Panc1 (cell line): ENCODE results near the gene NOL4L. TPM values are rescaled to one million over a fixed set of nuclear protein-coding genes. Genes with fewer than 3 reads are reported as not detected.

Experiments
- ATAC-seq: fragments of 200-7000 bp; cut with Tn5 transposase; 2 replicates; pipeline ENCODE4 v1.9.1; 2020; ENCODE audit warnings: mild to moderate bottlenecking, moderate library complexity
- BruUV-seq: library from RNA; stranded (reverse); fragments of 400-500 nt; replicated peaks from 2 replicates; lab custom pipeline; 2021; lab: Mats Ljungman, UMichigan
- CTCF ChIA-PET: fragments of 300-600 bp; sonication (Branson Sonifier 250); formaldehyde crosslinking; loops from one replicate; lab custom pipeline; 2022; ENCODE audit warnings: antibody characterized with exemption; lab: Charles Lee
- POLR2A ChIA-PET: fragments of 300-600 bp; sonication (Branson Sonifier 250); formaldehyde crosslinking; loops from one replicate; lab custom pipeline; 2022; ENCODE audit warnings: antibody characterized with exemption; lab: Charles Lee
- DNase-seq: peaks from one replicate; pipeline ENCODE4 v3.0.0-alpha.2; 2010; ENCODE audit warnings: low read depth, low spot score
- H3K27ac ChIP-seq: 2 replicates; pipeline ENCODE4 v1.5.1; 2011; ENCODE audit warnings: mild to moderate bottlenecking, low read length, inconsistent platforms
- H3K27me3 ChIP-seq: fragments of 200-500 bp; sonication (Bioruptor generic); 2 replicates; pipeline ENCODE4 v1.6.0; 2014; ENCODE audit warnings: low read length, inconsistent platforms; ENCODE audit not compliant: control insufficient read depth, insufficient read depth
- H3K36me3 ChIP-seq: fragments of 200-500 bp; sonication (Bioruptor generic); 2 replicates; pipeline ENCODE4 v1.5.1; 2014; ENCODE audit warnings: inconsistent platforms, mild to moderate bottlenecking, low read length, moderate library complexity; ENCODE audit not compliant: control insufficient read depth, insufficient read depth
- H3K4me1 ChIP-seq: 2 replicates; pipeline ENCODE4 v1.5.1; 2011; ENCODE audit warnings: inconsistent platforms, mild to moderate bottlenecking, low read length, moderate library complexity; ENCODE audit not compliant: control insufficient read depth, insufficient read depth
- H3K4me3 ChIP-seq, 2 experiments: 2 replicates each; pipeline ENCODE4 v1.5.1; 2011 to 2012; ENCODE audit warnings: low read depth in 2 of 2, low read length in 2 of 2, mild to moderate bottlenecking in 2 of 2, inconsistent platforms in 1 of 2, moderate library complexity in 1 of 2
- H3K9me3 ChIP-seq: fragments of 200-500 bp; sonication (Bioruptor generic); 2 replicates; pipeline ENCODE4 v1.5.1; 2014; ENCODE audit warnings: low read depth, mild to moderate bottlenecking, inconsistent platforms, low read length, moderate library complexity; ENCODE audit not compliant: control insufficient read depth, insufficient read depth
- CTCF ChIP-seq: fragments of 450-650 bp; IDR thresholded peaks from 2 replicates; pipeline ENCODE4 v1.5.1; 2017; ENCODE audit warnings: mild to moderate bottlenecking
- POLR2AphosphoS5 ChIP-seq: IDR thresholded peaks from 2 replicates; pipeline ENCODE4 v1.6.1; 2012; ENCODE audit warnings: mild to moderate bottlenecking, low read depth, low read length, moderate library complexity
- REST ChIP-seq, 2 experiments: IDR thresholded peaks; 2 replicates each; pipeline ENCODE4 v1.6.1; 2011 to 2012; ENCODE audit warnings: low read depth in 2 of 2, control low read depth in 1 of 2, low read length in 1 of 2, mild to moderate bottlenecking in 1 of 2, moderate library complexity in 1 of 2; ENCODE audit not compliant: insufficient read depth in 1 of 2
- SIN3A ChIP-seq: IDR thresholded peaks from 2 replicates; pipeline ENCODE4 v1.6.1; 2012; ENCODE audit warnings: low read depth, mild to moderate bottlenecking, low read length, moderate library complexity, borderline replicate concordance; ENCODE audit not compliant: insufficient read depth
- TCF7L2 ChIP-seq: IDR thresholded peaks from 2 replicates; pipeline ENCODE4 v1.6.1; 2011; ENCODE audit warnings: mild to moderate bottlenecking, low read depth, low read length, inconsistent platforms
- in situ Hi-C: cut with HindIII; loops from 2 replicates; pipeline ENCODE4 v1.10.0; 2016; ENCODE audit warnings: low sequenced_read_pairs, low pct_unique_long_range_greater_than_20kb
- intact Hi-C: fragments of 100-400 bp; cut with micrococcal nuclease; formaldehyde crosslinking; loops from one replicate; pipeline ENCODE4 v1.10.0; 2022; ENCODE audit not compliant: unreplicated experiment
- total RNA-seq: library from RNA; stranded (reverse); gene quantifications from one replicate; pipeline ENCODE4 v1.2.1, GENCODE V29; 2021; ENCODE audit not compliant: unreplicated experiment

Gene NOL4L
- total RNA-seq, 1 experiment from 2014 or later: 21.6 TPM

- H3K4me1 ChIP-seq: peaks cover 15% of the 10 kb centered on the region
These were observed 114.9 kb downstream of the NOL4L start for GRCh38 chr20:32470025-32470861.

GRCh38 chr20:32468860-32469259 is 116.3 kb downstream of the NOL4L start:
- no peak for ATAC-seq
- ChIA-PET CTCF (no interaction called here), POLR2A (no interaction called here)
- in situ Hi-C loops (no loop called here), intact Hi-C loops (no loop called here)
- no peak overlapping the region for H3K4me3 ChIP-seq
- peaks cover 8% of the 10 kb centered on the region for H3K4me1 ChIP-seq
- H3K27ac ChIP-seq: no peak overlapping the region
- TSS peak; percentile 63 for BruUV-seq
- no peaks in the 10 kb centered on the region for H3K9me3 ChIP-seq
- H3K36me3 ChIP-seq: no peaks in the 10 kb centered on the region
- no peak for DNase-seq
- H3K27me3 ChIP-seq: no peaks in the 10 kb centered on the region
- TF ChIP-seq REST (IDR thresholded peaks at IDR 0.05; ENCODE audit: insufficient read depth in 1 of 2, low read depth in 2 of 2, low read length in 1 of 2) (no peak), TCF7L2 (no peak), SIN3A (no peak), CTCF (no peak), POLR2AphosphoS5 (no peak)

More at GRCh38 chr20:32470025-32470861, 114.9 kb downstream of the NOL4L start:
- Histone ChIP-seq H3K9me3 (no peaks in the 10 kb centered on the region), H3K27ac (no peak overlapping the region), H3K36me3 (no peaks in the 10 kb centered on the region), H3K27me3 (no peaks in the 10 kb centered on the region), H3K4me3 (no peak overlapping the region)
- DNase-seq (no peak), ATAC-seq (peak; percentile 77)
- intact Hi-C loops (no loop called here), in situ Hi-C loops (no loop called here)
- TF ChIP-seq CTCF (peak; percentile 87), SIN3A (no peak), REST (IDR thresholded peaks at IDR 0.05; ENCODE audit: insufficient read depth in 1 of 2, low read depth in 2 of 2, low read length in 1 of 2) (no peak), POLR2AphosphoS5 (no peak)
- ChIA-PET CTCF (no interaction called here), POLR2A (no interaction called here)
- BruUV-seq: no TSS peak
